HG03103 (cell line): ENCODE data around the gene PNMA8B.

Source experiments
- ATAC-seq: cut with Tn5 transposase; IDR thresholded peaks from one replicate; pipeline ENCODE4 v1.9.1; 2021; ENCODE audit warnings: low read depth; ENCODE audit not compliant: unreplicated experiment

Gene PNMA8B

GRCh38 chr19:46487802-46488445 is 7.7 kb downstream of the PNMA8B start:
- ATAC-seq = no peak

GRCh38 chr19:46487178-46487801 is 8.4 kb downstream of the PNMA8B start:
- no peak for ATAC-seq

GRCh38 chr19:46486358-46486757 is 9.3 kb downstream of the PNMA8B start:
- no peak for ATAC-seq

GRCh38 chr19:46484656-46485055 is 11.0 kb downstream of the PNMA8B start:
- no peak for ATAC-seq

GRCh38 chr19:46482631-46483030 is 13.0 kb downstream of the PNMA8B start:
- no peak for ATAC-seq

GRCh38 chr19:46481947-46482346 is 13.7 kb downstream of the PNMA8B start:
- ATAC-seq = no peak

- no peak for ATAC-seq
These were observed 14.3 kb downstream of the PNMA8B start for GRCh38 chr19:46481223-46481848.

GRCh38 chr19:46480415-46480814 is 15.3 kb downstream of the PNMA8B start:
- no peak for ATAC-seq

GRCh38 chr19:46478356-46478986 is 17.2 kb downstream of the PNMA8B start:
- ATAC-seq = no peak

- no peak for ATAC-seq
These were observed 19.7 kb downstream of the PNMA8B start for GRCh38 chr19:46475986-46476385.

GRCh38 chr19:46474211-46474610 is 21.5 kb downstream of the PNMA8B start:
- no peak for ATAC-seq

- no peak for ATAC-seq
These were observed 23.1 kb downstream of the PNMA8B start for GRCh38 chr19:46472592-46472991.

- ATAC-seq = no peak
These were observed 23.7 kb downstream of the PNMA8B start for GRCh38 chr19:46471811-46472543.

GRCh38 chr19:46471116-46471733 is 24.4 kb downstream of the PNMA8B start, which contains the start of gene PNMA8A:
Gene PNMA8A, minus strand, starts transcription at chr19:46471563. Its CDS starts 528 bp downstream, at chr19:46471035.
- ATAC-seq = no peak

- ATAC-seq = no peak
These were observed 25.3 kb downstream of the PNMA8B start for GRCh38 chr19:46470376-46470775.

GRCh38 chr19:46469541-46470185 is 26.0 kb downstream of the PNMA8B start:
- ATAC-seq = no peak

- no peak for ATAC-seq
These were observed 29.0 kb downstream of the PNMA8B start for GRCh38 chr19:46466536-46467196.

- ATAC-seq = no peak
These were observed 32.2 kb downstream of the PNMA8B start for GRCh38 chr19:46463516-46463915.

- no peak for ATAC-seq
These were observed 34.1 kb downstream of the PNMA8B start for GRCh38 chr19:46461537-46461936.
